H1 (cell line): ENCODE measurements around the gene DERL2. TPM values are rescaled to one million over a fixed set of nuclear protein-coding genes. Genes with fewer than 3 reads are reported as not detected.

Experiments used
- CHD2 ChIP-seq: IDR thresholded peaks from 2 replicates; pipeline ENCODE4 v1.6.1; 2012; ENCODE audit warnings: low read length, improper control_type of control experiment
- SP1 ChIP-seq: IDR thresholded peaks from 2 replicates; pipeline ENCODE4 v1.6.1; 2011; ENCODE audit warnings: low read depth, low read length
- polyA plus RNA-seq, 7 experiments: library from polyadenylated mRNA; depleted of rRNA in 3 of 7; stranded (reverse) in 5 of 7; unstranded in 2 of 7; fragments of >200 nt in 5 of 7; fragments of 200-250 nt in 2 of 7; gene quantifications; 1 replicate in 5 of 7; 2 replicates in 1 of 7; 4 replicates in 1 of 7; pipeline versions ENCODE4 v1.2.1 to v1.2.3, GENCODE V29; 2011 to 2013; ENCODE audit warnings: missing spikeins in 2 of 7, mixed read lengths in 2 of 7
- total RNA-seq: library from RNA; stranded (reverse); fragmentation: NEBNext Ultra II Directional; extraction: Animal tissue kit (Norgen Biotek cat#: 25700); gene quantifications from 2 replicates; pipeline ENCODE4 v1.2.1, GENCODE V29; 2021
- TF ChIP-seq, protein P1 (sequence below): fragments of 300-600 bp; sonication (generic); IDR thresholded peaks from 2 replicates; pipeline ENCODE4 v1.7.1; 2012; ENCODE audit warnings: low read length, moderate library complexity, mild to moderate bottlenecking, inconsistent platforms; ENCODE audit not compliant: insufficient replicate concordance
- TF ChIP-seq, protein P2 (sequence below): IDR thresholded peaks from 2 replicates; pipeline ENCODE4 v1.6.1; 2012; ENCODE audit warnings: low read length, inconsistent platforms

DERL2 gene
- total and polyA plus RNA-seq, 2 of the 8 experiments (the other 6 are each of a cell fraction or from before 2014, with no cell fraction given): 55.3 to 58.4 TPM

DNA sequence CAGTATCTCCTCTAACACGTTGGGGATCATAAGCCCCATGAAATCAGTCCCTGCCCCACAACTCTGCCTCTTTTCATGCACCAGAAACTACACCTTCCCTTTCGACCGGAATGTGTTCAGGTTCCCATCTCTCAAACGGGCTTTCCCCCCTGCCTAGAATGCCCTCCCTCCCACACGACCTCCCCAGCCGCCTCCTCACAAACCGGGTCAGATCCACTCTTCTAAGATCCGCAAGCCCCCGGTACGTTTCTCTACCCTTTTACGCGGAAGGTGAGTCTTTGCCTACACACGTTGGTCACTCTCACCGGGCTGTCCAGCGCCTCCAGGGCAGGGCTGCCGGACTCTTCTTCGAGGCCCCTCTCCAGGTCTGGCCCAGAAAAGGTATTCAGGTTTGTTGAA, 17.9 kb downstream of the DERL2 start (continued):
- TF ChIP-seq, protein P1, sequence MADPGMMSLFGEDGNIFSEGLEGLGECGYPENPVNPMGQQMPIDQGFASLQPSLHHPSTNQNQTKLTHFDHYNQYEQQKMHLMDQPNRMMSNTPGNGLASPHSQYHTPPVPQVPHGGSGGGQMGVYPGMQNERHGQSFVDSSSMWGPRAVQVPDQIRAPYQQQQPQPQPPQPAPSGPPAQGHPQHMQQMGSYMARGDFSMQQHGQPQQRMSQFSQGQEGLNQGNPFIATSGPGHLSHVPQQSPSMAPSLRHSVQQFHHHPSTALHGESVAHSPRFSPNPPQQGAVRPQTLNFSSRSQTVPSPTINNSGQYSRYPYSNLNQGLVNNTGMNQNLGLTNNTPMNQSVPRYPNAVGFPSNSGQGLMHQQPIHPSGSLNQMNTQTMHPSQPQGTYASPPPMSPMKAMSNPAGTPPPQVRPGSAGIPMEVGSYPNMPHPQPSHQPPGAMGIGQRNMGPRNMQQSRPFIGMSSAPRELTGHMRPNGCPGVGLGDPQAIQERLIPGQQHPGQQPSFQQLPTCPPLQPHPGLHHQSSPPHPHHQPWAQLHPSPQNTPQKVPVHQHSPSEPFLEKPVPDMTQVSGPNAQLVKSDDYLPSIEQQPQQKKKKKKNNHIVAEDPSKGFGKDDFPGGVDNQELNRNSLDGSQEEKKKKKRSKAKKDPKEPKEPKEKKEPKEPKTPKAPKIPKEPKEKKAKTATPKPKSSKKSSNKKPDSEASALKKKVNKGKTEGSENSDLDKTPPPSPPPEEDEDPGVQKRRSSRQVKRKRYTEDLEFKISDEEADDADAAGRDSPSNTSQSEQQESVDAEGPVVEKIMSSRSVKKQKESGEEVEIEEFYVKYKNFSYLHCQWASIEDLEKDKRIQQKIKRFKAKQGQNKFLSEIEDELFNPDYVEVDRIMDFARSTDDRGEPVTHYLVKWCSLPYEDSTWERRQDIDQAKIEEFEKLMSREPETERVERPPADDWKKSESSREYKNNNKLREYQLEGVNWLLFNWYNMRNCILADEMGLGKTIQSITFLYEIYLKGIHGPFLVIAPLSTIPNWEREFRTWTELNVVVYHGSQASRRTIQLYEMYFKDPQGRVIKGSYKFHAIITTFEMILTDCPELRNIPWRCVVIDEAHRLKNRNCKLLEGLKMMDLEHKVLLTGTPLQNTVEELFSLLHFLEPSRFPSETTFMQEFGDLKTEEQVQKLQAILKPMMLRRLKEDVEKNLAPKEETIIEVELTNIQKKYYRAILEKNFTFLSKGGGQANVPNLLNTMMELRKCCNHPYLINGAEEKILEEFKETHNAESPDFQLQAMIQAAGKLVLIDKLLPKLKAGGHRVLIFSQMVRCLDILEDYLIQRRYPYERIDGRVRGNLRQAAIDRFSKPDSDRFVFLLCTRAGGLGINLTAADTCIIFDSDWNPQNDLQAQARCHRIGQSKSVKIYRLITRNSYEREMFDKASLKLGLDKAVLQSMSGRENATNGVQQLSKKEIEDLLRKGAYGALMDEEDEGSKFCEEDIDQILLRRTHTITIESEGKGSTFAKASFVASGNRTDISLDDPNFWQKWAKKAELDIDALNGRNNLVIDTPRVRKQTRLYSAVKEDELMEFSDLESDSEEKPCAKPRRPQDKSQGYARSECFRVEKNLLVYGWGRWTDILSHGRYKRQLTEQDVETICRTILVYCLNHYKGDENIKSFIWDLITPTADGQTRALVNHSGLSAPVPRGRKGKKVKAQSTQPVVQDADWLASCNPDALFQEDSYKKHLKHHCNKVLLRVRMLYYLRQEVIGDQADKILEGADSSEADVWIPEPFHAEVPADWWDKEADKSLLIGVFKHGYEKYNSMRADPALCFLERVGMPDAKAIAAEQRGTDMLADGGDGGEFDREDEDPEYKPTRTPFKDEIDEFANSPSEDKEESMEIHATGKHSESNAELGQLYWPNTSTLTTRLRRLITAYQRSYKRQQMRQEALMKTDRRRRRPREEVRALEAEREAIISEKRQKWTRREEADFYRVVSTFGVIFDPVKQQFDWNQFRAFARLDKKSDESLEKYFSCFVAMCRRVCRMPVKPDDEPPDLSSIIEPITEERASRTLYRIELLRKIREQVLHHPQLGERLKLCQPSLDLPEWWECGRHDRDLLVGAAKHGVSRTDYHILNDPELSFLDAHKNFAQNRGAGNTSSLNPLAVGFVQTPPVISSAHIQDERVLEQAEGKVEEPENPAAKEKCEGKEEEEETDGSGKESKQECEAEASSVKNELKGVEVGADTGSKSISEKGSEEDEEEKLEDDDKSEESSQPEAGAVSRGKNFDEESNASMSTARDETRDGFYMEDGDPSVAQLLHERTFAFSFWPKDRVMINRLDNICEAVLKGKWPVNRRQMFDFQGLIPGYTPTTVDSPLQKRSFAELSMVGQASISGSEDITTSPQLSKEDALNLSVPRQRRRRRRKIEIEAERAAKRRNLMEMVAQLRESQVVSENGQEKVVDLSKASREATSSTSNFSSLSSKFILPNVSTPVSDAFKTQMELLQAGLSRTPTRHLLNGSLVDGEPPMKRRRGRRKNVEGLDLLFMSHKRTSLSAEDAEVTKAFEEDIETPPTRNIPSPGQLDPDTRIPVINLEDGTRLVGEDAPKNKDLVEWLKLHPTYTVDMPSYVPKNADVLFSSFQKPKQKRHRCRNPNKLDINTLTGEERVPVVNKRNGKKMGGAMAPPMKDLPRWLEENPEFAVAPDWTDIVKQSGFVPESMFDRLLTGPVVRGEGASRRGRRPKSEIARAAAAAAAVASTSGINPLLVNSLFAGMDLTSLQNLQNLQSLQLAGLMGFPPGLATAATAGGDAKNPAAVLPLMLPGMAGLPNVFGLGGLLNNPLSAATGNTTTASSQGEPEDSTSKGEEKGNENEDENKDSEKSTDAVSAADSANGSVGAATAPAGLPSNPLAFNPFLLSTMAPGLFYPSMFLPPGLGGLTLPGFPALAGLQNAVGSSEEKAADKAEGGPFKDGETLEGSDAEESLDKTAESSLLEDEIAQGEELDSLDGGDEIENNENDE: no peak
- TF ChIP-seq, protein P2, sequence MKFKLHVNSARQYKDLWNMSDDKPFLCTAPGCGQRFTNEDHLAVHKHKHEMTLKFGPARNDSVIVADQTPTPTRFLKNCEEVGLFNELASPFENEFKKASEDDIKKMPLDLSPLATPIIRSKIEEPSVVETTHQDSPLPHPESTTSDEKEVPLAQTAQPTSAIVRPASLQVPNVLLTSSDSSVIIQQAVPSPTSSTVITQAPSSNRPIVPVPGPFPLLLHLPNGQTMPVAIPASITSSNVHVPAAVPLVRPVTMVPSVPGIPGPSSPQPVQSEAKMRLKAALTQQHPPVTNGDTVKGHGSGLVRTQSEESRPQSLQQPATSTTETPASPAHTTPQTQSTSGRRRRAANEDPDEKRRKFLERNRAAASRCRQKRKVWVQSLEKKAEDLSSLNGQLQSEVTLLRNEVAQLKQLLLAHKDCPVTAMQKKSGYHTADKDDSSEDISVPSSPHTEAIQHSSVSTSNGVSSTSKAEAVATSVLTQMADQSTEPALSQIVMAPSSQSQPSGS: no peak
- TF ChIP-seq SP1 (no peak), CHD2 (no peak)
